ENCODE results near the gene MT1E. TPM values are rescaled to one million over a fixed set of nuclear protein-coding genes. Genes with fewer than 3 reads are reported as not detected.

Gene MT1E
- total RNA-seq, 2 donors from 2014 or later: 106 to 214 TPM

- no peak for DNase-seq (ENCODE audit: low spot score)
- Histone ChIP-seq H3K9me3 (no peaks in the 10 kb centered on the region), H3K4me1 (ENCODE audit: control insufficient read depth in 1 of 2, low read depth in 2 of 2) (peaks cover 5 to 30% of the 10 kb centered on the region in 2 donors), H3K36me3 (no peaks in the 10 kb centered on the region), H3K27me3 (replicated peaks; ENCODE audit: insufficient read depth) (no peaks in the 10 kb centered on the region), H3K4me3 (peak overlapping the region; percentile 77), H3K27ac (peak overlapping the region; percentile 85 to 86)
- TF ChIP-seq CTCF (IDR thresholded peaks at IDR 0.05): no peak
- no peak for ATAC-seq (ENCODE audit: insufficient number of reproducible peaks, low FRiP score, low read depth)
Observed at GRCh38 chr16:56633535-56633934, 8.0 kb downstream of the MT1E start.

- Histone ChIP-seq H3K36me3 (no peaks in the 10 kb centered on the region), H3K4me3 (peak overlapping the region; percentile 24), H3K9me3 (no peaks in the 10 kb centered on the region), H3K27me3 (replicated peaks; ENCODE audit: insufficient read depth) (no peaks in the 10 kb centered on the region), H3K4me1 (ENCODE audit: control insufficient read depth in 1 of 2, low read depth in 2 of 2) (peaks cover 5 to 37% of the 10 kb centered on the region in 2 donors), H3K27ac (no peak overlapping the region)
- ATAC-seq (ENCODE audit: insufficient number of reproducible peaks, low FRiP score, low read depth) (no peak), DNase-seq (ENCODE audit: low spot score) (no peak)
- no peak for TF ChIP-seq CTCF (IDR thresholded peaks at IDR 0.05)
Observed at GRCh38 chr16:56634715-56635440, 9.3 kb downstream of the MT1E start.

GRCh38 chr16:56635441-56635967 lies 9.9 kb downstream of the MT1E start:
- no peaks in the 10 kb centered on the region for H3K36me3 ChIP-seq
- TF ChIP-seq CTCF (IDR thresholded peaks at IDR 0.05): no peak
- H3K4me1 ChIP-seq (ENCODE audit: control insufficient read depth in 1 of 2, low read depth in 2 of 2): peaks cover 5 to 37% of the 10 kb centered on the region in 2 donors
- H3K27me3 ChIP-seq (replicated peaks; ENCODE audit: insufficient read depth): no peaks in the 10 kb centered on the region
- DNase-seq (ENCODE audit: low spot score): no peak
- H3K27ac ChIP-seq: no peak overlapping the region
- peak overlapping the region; percentile 24 for H3K4me3 ChIP-seq
- no peaks in the 10 kb centered on the region for H3K9me3 ChIP-seq
- no peak for ATAC-seq (ENCODE audit: insufficient number of reproducible peaks, low FRiP score, low read depth)

GRCh38 chr16:56636616-56637413 lies 11.2 kb downstream of the MT1E start:
- H3K27ac ChIP-seq: no peak overlapping the region

More at GRCh38 chr16:56636616-56637413, 11.2 kb downstream of the MT1E start:
- TF ChIP-seq CTCF (IDR thresholded peaks at IDR 0.05): no peak
- H3K27me3 ChIP-seq (replicated peaks; ENCODE audit: insufficient read depth): no peaks in the 10 kb centered on the region
- H3K36me3 ChIP-seq: no peaks in the 10 kb centered on the region
- H3K9me3 ChIP-seq: no peaks in the 10 kb centered on the region
- H3K4me3 ChIP-seq: no peak overlapping the region
- ATAC-seq (ENCODE audit: insufficient number of reproducible peaks, low FRiP score, low read depth) (no peak), DNase-seq (ENCODE audit: low spot score) (no peak)
- peaks cover 5 to 37% of the 10 kb centered on the region in 2 donors for H3K4me1 ChIP-seq (ENCODE audit: control insufficient read depth in 1 of 2, low read depth in 2 of 2)
